ENCODE data around the gene FBXO48. TPM values are rescaled to one million over a fixed set of nuclear protein-coding genes. Genes with fewer than 3 reads are reported as not detected.
"Not testable (repeated sequence)": the region's sequence is repeated elsewhere in the genome, so short reads cannot be mapped to it uniquely, and the experiment has no call there.

FBXO48 gene
- total and polyA plus RNA-seq, 10 of the 15 experiments (the other 5 are each of a cell fraction or from before 2014, with no cell fraction given) = 0.56 to 2.3 (median 1.2) TPM

- H3K27ac ChIP-seq (ENCODE audit: control insufficient read depth, insufficient read depth) = no peak overlapping the region
- ChIA-PET POLR2A (no interaction called here), CTCF (no interaction called here), SMC1A (ENCODE audit: uncharacterized antibody, unreplicated experiment) (no interaction called here), RAD21 (ENCODE audit: unreplicated experiment) (no interaction called here)
- H3K79me2 ChIP-seq (ENCODE audit: control insufficient read depth, insufficient read depth, low read length) = no peaks in the 10 kb centered on the region
- DNase-seq (ENCODE audit: low read depth, low spot score) = no peak
- H3K36me3 ChIP-seq (ENCODE audit: control insufficient read depth in 2 of 2, insufficient read depth in 2 of 2, low read length in 1 of 2) = no peaks in the 10 kb centered on the region
- H3K4me3 ChIP-seq = no peak overlapping the region
- WGBS (ENCODE audit: insufficient coverage, insufficient replicate concordance, low lambda C conversion rate, missing lambda C conversion rate) = 90% methylated on average over 16 of the region's 16 CpGs
- no peak for ATAC-seq
- H3K9me3 ChIP-seq (replicated peaks; ENCODE audit: control insufficient read depth, insufficient read depth, low read length) = no peaks in the 10 kb centered on the region; the same call in 2 of the 3 replicates
- in situ Hi-C loops (cut with MboI) = loop anchor here (10.0 to 25.0 kb wide), 3 partner anchors 252 to 2010 kb away; partner anchors contain the start of gene MEIS1
- H3K4me2 ChIP-seq (ENCODE audit: control insufficient read depth, insufficient read depth) = no peak overlapping the region
- no peaks in the 10 kb centered on the region for H3K27me3 ChIP-seq (replicated peaks in 1 of 2; ENCODE audit: control insufficient read depth in 2 of 2, insufficient read depth in 2 of 2, low read length in 1 of 2)
- H3K4me1 ChIP-seq (ENCODE audit: control insufficient read depth, insufficient read depth, low read length) = no peaks in the 10 kb centered on the region
- H4K20me1 ChIP-seq (ENCODE audit: control insufficient read depth, insufficient read depth) = no peaks in the 10 kb centered on the region
- TF ChIP-seq SREBF2 (IDR thresholded peaks at IDR 0.05; ENCODE audit: low read length) (no peak), USF1 (IDR thresholded peaks at IDR 0.05; ENCODE audit: borderline replicate concordance, extremely low read length, insufficient read depth, low read depth, low read length) (no peak), CREB1 (IDR thresholded peaks at IDR 0.05; ENCODE audit: low read depth) (no peak), MXI1 (IDR thresholded peaks at IDR 0.05; ENCODE audit: low read depth, low read length) (no peak), CTCF (IDR thresholded peaks at IDR 0.05 in 2 of 3, conservative IDR thresholded peaks at IDR 0.05 in 1 of 3; ENCODE audit: control insufficient read depth in 2 of 3, extremely low read depth in 1 of 3, insufficient read depth in 1 of 3, low read depth in 3 of 3, low read length in 3 of 3) (no peak), ZNF622 (IDR thresholded peaks at IDR 0.05) (no peak)
- intact Hi-C loops (cut with micrococcal nuclease; ENCODE audit: unreplicated experiment) = no loop called here
- no peak overlapping the region for H3K9ac ChIP-seq (ENCODE audit: control insufficient read depth, insufficient read depth, low read length)
- BruUV-seq (replicated peaks) = no TSS peak
- no peak overlapping the region for H2AFZ ChIP-seq (ENCODE audit: control insufficient read depth, low read depth, low read length)
- FAIRE-seq = no peak
Measured at GRCh38 chr2:68447118-68447517, 20.0 kb downstream of the FBXO48 start.

GRCh38 chr2:68446425-68446824 is 20.7 kb downstream of the FBXO48 start:
- POLR2A ChIA-PET; RAD21 ChIA-PET (ENCODE audit: unreplicated experiment); H3K27me3 ChIP-seq (replicated peaks in 1 of 2; ENCODE audit: control insufficient read depth in 2 of 2, insufficient read depth in 2 of 2, low read length in 1 of 2); H3K4me3 ChIP-seq; H3K27ac ChIP-seq (ENCODE audit: control insufficient read depth, insufficient read depth); SMC1A ChIA-PET (ENCODE audit: uncharacterized antibody, unreplicated experiment); BruUV-seq (replicated peaks); H3K9ac ChIP-seq (ENCODE audit: control insufficient read depth, insufficient read depth, low read length); CTCF ChIA-PET; H3K9me3 ChIP-seq (replicated peaks; ENCODE audit: control insufficient read depth, insufficient read depth, low read length); H3K36me3 ChIP-seq (ENCODE audit: control insufficient read depth in 2 of 2, insufficient read depth in 2 of 2, low read length in 1 of 2); H3K4me1 ChIP-seq (ENCODE audit: control insufficient read depth, insufficient read depth, low read length); H2AFZ ChIP-seq (ENCODE audit: control insufficient read depth, low read depth, low read length); FAIRE-seq; H3K79me2 ChIP-seq (ENCODE audit: control insufficient read depth, insufficient read depth, low read length); H4K20me1 ChIP-seq (ENCODE audit: control insufficient read depth, insufficient read depth); DNase-seq (ENCODE audit: low read depth, low spot score); intact Hi-C loops (cut with micrococcal nuclease; ENCODE audit: unreplicated experiment); H3K4me2 ChIP-seq (ENCODE audit: control insufficient read depth, insufficient read depth); ATAC-seq: not testable (repeated sequence)
- 97% methylated on average over 2 of the region's 3 CpGs for WGBS (ENCODE audit: insufficient coverage, insufficient replicate concordance, low lambda C conversion rate, missing lambda C conversion rate)
- in situ Hi-C loops (cut with MboI) = loop anchor here (10.0 to 25.0 kb wide), 3 partner anchors 252 to 2009 kb away; partner anchors contain the start of gene MEIS1
